Testis (tissue), 3 donors: Measurements from ENCODE around the gene CABP4. TPM values are rescaled to one million over a fixed set of nuclear protein-coding genes. Genes with fewer than 3 reads are reported as not detected.

ENCODE experiments used
- DNase-seq: peaks from one replicate; pipeline ENCODE4 v3.0.0-alpha.2; 2019
- H3K27ac ChIP-seq, 2 donors: fragments of 200-600 bp; sonication (generic); one replicate each; pipeline ENCODE4 v1.5.1; 2019
- H3K27me3 ChIP-seq: fragments of 200-600 bp; sonication (generic); one replicate; pipeline ENCODE4 v1.5.1; 2019
- H3K36me3 ChIP-seq: fragments of 200-600 bp; sonication (generic); one replicate; pipeline ENCODE4 v1.5.1; 2017; ENCODE audit warnings: low read depth; ENCODE audit errors: missing control alignments
- H3K4me1 ChIP-seq: fragments of 200-600 bp; sonication (generic); one replicate; pipeline ENCODE4 v1.5.1; 2019
- H3K4me3 ChIP-seq, 2 donors: fragments of 200-600 bp; sonication (generic); one replicate each; pipeline ENCODE4 v1.5.1; 2017 to 2019
- H3K9me3 ChIP-seq: fragments of 200-600 bp; sonication (generic); one replicate; pipeline ENCODE4 v1.5.1; 2017
- POLR2A ChIP-seq: fragments of 450-650 bp; IDR thresholded peaks from one replicate; pipeline ENCODE4 v1.6.1; 2017; ENCODE audit warnings: antibody characterized with exemption, mild to moderate bottlenecking, moderate library complexity
- WGBS, 2 donors: methylation state at CpG; one replicate each; pipeline ENCODE4 v1.1.5; 2018; 5-methylcytosine and 5-hydroxymethylcytosine counted together
- intact Hi-C: fragments of 100-400 bp; cut with DNase I; formaldehyde crosslinking; loops from one replicate; pipeline ENCODE4 v1.15.1; 2023; ENCODE audit warnings: low total_unique reads
- polyA plus RNA-seq: library from polyadenylated mRNA; stranded (reverse); fragments of 350-450 nt; fragmentation: Illumina TruSeq; extraction: RNeasy Lipid Tissue Mini Kit (QIAGEN cat#74804); gene quantifications from one replicate; pipeline ENCODE4 v1.2.3, GENCODE V29; 2014; ENCODE audit warnings: low read depth, low replicate concordance; ENCODE audit not compliant: insufficient read depth
- total RNA-seq, 2 donors: library from RNA; depleted of rRNA; stranded (reverse); fragments of >200 nt; gene quantifications; one replicate each; pipeline ENCODE4 v1.2.3, GENCODE V29; 2016
- TF ChIP-seq, protein P1 (sequence below), 3 experiments: fragments of 450-650 bp in 2 of 3; fragments of 200-600 bp in 1 of 3; sonication (generic) in 1 of 3; IDR thresholded peaks; one replicate each; pipeline ENCODE4 v1.5.1; 2016 to 2019; ENCODE audit warnings: antibody characterized with exemption in 3 of 3, mild to moderate bottlenecking in 2 of 3, moderate library complexity in 1 of 3

The CABP4 gene
- total and polyA plus RNA-seq, 3 donors from 2014 or later, result 0.87 to 1.2 (median 0.98) TPM

DNA sequence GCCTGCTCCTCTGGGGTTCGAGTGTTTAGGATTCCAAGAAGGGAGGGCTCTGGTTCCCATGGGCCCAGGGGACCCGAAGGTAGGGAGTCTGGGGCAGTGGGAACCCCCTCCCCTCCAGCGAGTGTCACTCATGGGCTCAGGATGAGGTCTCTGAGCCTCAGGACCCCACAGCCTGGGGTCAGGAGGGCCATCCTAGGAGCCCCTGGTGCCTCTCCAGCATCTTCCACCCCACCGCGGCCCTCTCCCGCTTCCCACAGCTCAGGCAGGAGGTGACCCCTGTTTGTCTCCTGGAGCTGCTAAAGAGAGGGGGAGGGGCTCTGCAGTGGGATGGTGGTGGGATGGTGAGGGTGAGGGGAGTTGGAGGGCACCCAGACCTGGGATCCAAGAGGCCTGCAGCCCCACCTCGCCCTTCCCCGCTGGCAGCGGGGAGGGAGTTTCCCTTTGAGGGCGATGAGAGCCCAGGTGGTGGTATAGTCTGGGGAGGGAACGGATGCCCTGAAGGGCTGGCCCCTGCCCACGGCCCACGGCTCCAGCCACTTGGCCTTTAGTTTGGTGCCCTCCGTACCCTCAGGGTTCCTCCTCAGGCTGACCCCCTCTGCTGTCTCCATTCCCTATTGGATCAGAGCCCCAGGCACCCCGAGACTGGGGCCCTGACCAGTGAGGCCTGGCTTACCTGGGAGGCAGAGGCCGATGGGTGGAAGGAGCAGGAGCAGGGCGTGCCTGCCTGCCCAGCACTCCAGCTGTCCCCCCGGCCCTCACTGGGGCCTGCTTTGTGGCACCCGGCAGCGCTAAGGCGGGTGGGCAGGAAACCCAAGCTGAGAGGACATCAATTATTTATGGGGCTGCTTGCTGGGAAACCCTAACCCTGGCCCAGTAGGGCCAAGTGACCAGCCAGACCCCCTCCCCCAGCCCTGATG lies 1.1 kb upstream of the CABP4 start:
- H3K4me3 ChIP-seq, result no peak overlapping the region
- H3K36me3 ChIP-seq, result no peaks in the 10 kb centered on the region
- WGBS, 2 donors, result 81 to 94% methylated on average over 9 to 21 of the region's 21 CpGs
- H3K27ac ChIP-seq, result no peak overlapping the region
- DNase-seq, result no peak
- no peak for TF ChIP-seq POLR2A
- TF ChIP-seq, protein P1, sequence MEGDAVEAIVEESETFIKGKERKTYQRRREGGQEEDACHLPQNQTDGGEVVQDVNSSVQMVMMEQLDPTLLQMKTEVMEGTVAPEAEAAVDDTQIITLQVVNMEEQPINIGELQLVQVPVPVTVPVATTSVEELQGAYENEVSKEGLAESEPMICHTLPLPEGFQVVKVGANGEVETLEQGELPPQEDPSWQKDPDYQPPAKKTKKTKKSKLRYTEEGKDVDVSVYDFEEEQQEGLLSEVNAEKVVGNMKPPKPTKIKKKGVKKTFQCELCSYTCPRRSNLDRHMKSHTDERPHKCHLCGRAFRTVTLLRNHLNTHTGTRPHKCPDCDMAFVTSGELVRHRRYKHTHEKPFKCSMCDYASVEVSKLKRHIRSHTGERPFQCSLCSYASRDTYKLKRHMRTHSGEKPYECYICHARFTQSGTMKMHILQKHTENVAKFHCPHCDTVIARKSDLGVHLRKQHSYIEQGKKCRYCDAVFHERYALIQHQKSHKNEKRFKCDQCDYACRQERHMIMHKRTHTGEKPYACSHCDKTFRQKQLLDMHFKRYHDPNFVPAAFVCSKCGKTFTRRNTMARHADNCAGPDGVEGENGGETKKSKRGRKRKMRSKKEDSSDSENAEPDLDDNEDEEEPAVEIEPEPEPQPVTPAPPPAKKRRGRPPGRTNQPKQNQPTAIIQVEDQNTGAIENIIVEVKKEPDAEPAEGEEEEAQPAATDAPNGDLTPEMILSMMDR (IDR thresholded peaks at IDR 0.05), result no peak
- no peaks in the 10 kb centered on the region for H3K27me3 ChIP-seq
- H3K9me3 ChIP-seq, result no peaks in the 10 kb centered on the region
- intact Hi-C loops, result no loop called here
- H3K4me1 ChIP-seq, result no peaks in the 10 kb centered on the region

DNA sequence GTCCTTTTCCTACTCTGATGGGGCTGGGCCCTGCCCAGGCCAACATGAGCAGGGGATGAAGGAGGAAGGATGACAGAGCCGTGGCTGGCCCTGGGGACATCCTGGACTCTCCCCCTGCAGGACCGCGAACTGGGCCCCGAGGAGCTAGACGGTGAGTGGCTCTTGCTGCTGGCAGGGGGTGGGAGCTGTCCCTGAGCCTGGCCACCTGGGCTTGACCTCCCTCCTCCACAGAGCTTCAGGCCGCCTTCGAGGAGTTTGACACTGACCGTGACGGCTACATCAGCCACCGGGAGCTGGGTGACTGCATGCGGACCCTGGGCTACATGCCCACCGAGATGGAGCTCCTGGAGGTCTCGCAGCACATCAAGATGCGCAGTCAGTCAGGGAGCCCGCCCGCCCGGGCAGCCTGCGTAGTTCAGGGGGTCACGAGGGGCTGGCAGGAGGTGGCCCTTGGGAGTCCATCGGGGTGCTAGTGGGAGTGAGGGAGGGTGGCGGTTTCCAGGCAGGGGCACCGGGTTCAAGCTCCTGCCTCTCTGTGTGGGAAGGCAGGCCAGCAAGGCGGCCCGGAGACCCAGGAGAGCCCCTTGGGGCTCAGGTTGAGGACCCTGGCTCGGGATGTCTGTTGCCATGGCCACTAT lies 1.0 kb downstream of the CABP4 start:
- intact Hi-C loops, result no loop called here
- no peaks in the 10 kb centered on the region for H3K27me3 ChIP-seq
- H3K27ac ChIP-seq, result no peak overlapping the region
- H3K36me3 ChIP-seq, result no peaks in the 10 kb centered on the region
- no peaks in the 10 kb centered on the region for H3K9me3 ChIP-seq
- no peaks in the 10 kb centered on the region for H3K4me1 ChIP-seq
- no peak for DNase-seq
- TF ChIP-seq, protein P1 (IDR thresholded peaks at IDR 0.05), result no peak
- TF ChIP-seq POLR2A, result no peak
- no peak overlapping the region for H3K4me3 ChIP-seq
- 50 to 74% methylated on average over 1 to 25 of the region's 25 CpGs for WGBS, 2 donors

DNA sequence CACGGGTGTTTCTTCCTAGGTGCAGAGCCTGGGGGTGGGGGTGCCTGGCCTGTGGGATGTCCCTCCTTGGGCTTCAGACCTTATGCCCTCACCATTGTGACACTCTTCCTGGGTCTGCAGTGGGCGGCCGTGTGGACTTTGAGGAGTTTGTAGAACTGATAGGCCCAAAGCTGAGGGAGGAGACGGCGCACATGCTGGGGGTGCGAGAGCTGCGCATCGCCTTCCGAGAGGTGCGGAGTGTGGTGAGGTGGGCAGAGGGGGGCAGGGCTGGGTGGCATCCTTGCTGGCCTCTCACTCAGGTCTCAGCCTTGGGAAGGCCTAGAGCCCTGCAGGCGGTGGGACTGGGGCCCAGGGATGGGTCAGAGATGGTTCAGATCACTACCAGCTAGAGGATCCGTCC lies 2.3 kb downstream of the CABP4 start:
- DNase-seq, result no peak
- intact Hi-C loops, result no loop called here
- Histone ChIP-seq H3K9me3 (no peaks in the 10 kb centered on the region), H3K4me1 (no peaks in the 10 kb centered on the region), H3K27me3 (no peaks in the 10 kb centered on the region), H3K27ac (no peak overlapping the region), H3K36me3 (no peaks in the 10 kb centered on the region), H3K4me3 (no peak overlapping the region)
- TF ChIP-seq, protein P1 (IDR thresholded peaks at IDR 0.05), result no peak
- no peak for TF ChIP-seq POLR2A
- 88 to 94% methylated on average over 11 to 12 of the region's 12 CpGs for WGBS, 2 donors

DNA sequence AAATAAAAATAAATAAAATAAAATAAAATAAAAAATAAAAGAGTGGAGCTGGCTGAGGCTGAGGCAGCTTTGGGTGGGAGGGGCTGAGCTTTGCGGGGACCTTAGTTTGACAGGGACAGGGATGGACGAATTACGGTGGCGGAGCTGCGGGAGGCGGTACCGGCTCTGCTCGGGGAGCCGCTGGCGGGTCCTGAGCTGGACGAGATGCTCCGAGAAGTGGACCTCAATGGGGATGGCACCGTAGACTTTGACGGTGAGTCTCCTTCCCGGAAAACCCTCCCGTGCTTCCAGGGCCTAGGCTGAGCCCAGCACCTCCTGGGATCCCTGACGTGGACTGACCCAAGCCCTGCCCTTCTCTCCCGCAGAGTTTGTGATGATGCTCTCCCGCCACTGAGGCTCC lies 3.1 kb downstream of the CABP4 start:
- 84 to 86% methylated on average over 19 of the region's 19 CpGs for WGBS, 2 donors

More for the DNA sequence above, 3.1 kb downstream of the CABP4 start:
- TF ChIP-seq, protein P1 (IDR thresholded peaks at IDR 0.05), result no peak
- no peak for TF ChIP-seq POLR2A
- no peak overlapping the region for H3K4me3 ChIP-seq
- no peaks in the 10 kb centered on the region for H3K36me3 ChIP-seq
- no peaks in the 10 kb centered on the region for H3K4me1 ChIP-seq
- intact Hi-C loops, result no loop called here
- no peaks in the 10 kb centered on the region for H3K27me3 ChIP-seq
- no peak overlapping the region for H3K27ac ChIP-seq
- no peak for DNase-seq
- H3K9me3 ChIP-seq, result no peaks in the 10 kb centered on the region
